ENCODE data around the gene CLPTM1.
"Not testable (repeated sequence)": the region's sequence is repeated elsewhere in the genome, so short reads cannot be mapped to it uniquely, and the experiment has no call there.

CLPTM1 gene, protein sequence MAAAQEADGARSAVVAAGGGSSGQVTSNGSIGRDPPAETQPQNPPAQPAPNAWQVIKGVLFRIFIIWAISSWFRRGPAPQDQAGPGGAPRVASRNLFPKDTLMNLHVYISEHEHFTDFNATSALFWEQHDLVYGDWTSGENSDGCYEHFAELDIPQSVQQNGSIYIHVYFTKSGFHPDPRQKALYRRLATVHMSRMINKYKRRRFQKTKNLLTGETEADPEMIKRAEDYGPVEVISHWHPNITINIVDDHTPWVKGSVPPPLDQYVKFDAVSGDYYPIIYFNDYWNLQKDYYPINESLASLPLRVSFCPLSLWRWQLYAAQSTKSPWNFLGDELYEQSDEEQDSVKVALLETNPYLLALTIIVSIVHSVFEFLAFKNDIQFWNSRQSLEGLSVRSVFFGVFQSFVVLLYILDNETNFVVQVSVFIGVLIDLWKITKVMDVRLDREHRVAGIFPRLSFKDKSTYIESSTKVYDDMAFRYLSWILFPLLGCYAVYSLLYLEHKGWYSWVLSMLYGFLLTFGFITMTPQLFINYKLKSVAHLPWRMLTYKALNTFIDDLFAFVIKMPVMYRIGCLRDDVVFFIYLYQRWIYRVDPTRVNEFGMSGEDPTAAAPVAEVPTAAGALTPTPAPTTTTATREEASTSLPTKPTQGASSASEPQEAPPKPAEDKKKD

GRCh38 chr19:44954649-44955504 lies at the start of gene CLPTM1:
Gene CLPTM1 (plus strand): TSS chr19:44955380. CDS start chr19:44955396, 16 bp downstream.
- TF ChIP-seq ZNF274 (IDR thresholded peaks at IDR 0.05; ENCODE audit: low read depth, low read length), result no peak

DNA sequence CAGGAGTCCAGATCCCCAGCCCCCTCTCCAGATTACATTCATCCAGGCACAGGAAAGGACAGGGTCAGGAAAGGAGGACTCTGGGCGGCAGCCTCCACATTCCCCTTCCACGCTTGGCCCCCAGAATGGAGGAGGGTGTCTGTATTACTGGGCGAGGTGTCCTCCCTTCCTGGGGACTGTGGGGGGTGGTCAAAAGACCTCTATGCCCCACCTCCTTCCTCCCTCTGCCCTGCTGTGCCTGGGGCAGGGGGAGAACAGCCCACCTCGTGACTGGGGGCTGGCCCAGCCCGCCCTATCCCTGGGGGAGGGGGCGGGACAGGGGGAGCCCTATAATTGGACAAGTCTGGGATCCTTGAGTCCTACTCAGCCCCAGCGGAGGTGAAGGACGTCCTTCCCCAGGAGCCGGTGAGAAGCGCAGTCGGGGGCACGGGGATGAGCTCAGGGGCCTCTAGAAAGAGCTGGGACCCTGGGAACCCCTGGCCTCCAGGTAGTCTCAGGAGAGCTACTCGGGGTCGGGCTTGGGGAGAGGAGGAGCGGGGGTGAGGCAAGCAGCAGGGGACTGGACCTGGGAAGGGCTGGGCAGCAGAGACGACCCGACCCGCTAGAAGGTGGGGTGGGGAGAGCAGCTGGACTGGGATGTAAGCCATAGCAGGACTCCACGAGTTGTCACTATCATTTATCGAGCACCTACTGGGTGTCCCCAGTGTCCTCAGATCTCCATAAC lies 49.6 kb upstream of the CLPTM1 start, which contains the start of gene APOE:
Gene APOE (plus strand): TSS at position 360 of the 724 bp plus-strand sequence. CDS start 829 bp downstream, outside the sequence.
- no peak for TF ChIP-seq ZNF274 (IDR thresholded peaks at IDR 0.05; ENCODE audit: low read depth, low read length)
- H3K4me3 ChIP-seq (ENCODE audit: low read length), result no peak within 1 kb of the TSS

More at GRCh38 chr19:44954649-44955504, at the start of gene CLPTM1:
- peak within 1 kb of the TSS; percentile 84 for H3K4me3 ChIP-seq (ENCODE audit: low read length)

GRCh38 chr19:44907613-44908012 lies 47.6 kb upstream of the CLPTM1 start:
- no peak for TF ChIP-seq ZNF274 (IDR thresholded peaks at IDR 0.05; ENCODE audit: low read depth, low read length)
- H3K4me3 ChIP-seq (ENCODE audit: low read length), result no peak overlapping the region

DNA sequence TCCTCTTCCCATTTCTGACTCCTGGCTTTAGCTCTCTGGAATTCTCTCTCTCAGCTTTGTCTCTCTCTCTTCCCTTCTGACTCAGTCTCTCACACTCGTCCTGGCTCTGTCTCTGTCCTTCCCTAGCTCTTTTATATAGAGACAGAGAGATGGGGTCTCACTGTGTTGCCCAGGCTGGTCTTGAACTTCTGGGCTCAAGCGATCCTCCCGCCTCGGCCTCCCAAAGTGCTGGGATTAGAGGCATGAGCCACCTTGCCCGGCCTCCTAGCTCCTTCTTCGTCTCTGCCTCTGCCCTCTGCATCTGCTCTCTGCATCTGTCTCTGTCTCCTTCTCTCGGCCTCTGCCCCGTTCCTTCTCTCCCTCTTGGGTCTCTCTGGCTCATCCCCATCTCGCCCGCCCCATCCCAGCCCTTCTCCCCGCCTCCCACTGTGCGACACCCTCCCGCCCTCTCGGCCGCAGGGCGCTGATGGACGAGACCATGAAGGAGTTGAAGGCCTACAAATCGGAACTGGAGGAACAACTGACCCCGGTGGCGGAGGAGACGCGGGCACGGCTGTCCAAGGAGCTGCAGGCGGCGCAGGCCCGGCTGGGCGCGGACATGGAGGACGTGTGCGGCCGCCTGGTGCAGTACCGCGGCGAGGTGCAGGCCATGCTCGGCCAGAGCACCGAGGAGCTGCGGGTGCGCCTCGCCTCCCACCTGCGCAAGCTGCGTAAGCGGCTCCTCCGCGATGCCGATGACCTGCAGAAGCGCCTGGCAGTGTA lies 46.9 kb upstream of the CLPTM1 start:
- no peak for TF ChIP-seq ZNF274 (IDR thresholded peaks at IDR 0.05; ENCODE audit: low read depth, low read length)
- H3K4me3 ChIP-seq (ENCODE audit: low read length), result no peak overlapping the region

GRCh38 chr19:44908836-44909261 lies 46.3 kb upstream of the CLPTM1 start:
- no peak overlapping the region for H3K4me3 ChIP-seq (ENCODE audit: low read length)
- TF ChIP-seq ZNF274 (IDR thresholded peaks at IDR 0.05; ENCODE audit: low read depth, low read length), result no peak

DNA sequence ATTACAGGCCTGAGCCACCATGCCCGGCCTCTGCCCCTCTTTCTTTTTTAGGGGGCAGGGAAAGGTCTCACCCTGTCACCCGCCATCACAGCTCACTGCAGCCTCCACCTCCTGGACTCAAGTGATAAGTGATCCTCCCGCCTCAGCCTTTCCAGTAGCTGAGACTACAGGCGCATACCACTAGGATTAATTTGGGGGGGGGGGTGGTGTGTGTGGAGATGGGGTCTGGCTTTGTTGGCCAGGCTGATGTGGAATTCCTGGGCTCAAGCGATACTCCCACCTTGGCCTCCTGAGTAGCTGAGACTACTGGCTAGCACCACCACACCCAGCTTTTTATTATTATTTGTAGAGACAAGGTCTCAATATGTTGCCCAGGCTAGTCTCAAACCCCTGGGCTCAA lies 45.4 kb upstream of the CLPTM1 start:
- H3K4me3 ChIP-seq (ENCODE audit: low read length), result no peak overlapping the region
- TF ChIP-seq ZNF274 (IDR thresholded peaks at IDR 0.05; ENCODE audit: low read depth, low read length), result no peak

GRCh38 chr19:44911896-44912295 lies 43.3 kb upstream of the CLPTM1 start:
- not testable (repeated sequence) for H3K4me3 ChIP-seq (ENCODE audit: low read length)

- no peak overlapping the region for H3K4me3 ChIP-seq (ENCODE audit: low read length)
- no peak for TF ChIP-seq ZNF274 (IDR thresholded peaks at IDR 0.05; ENCODE audit: low read depth, low read length)
These were observed 42.3 kb upstream of the CLPTM1 start for GRCh38 chr19:44912854-44913253.

DNA sequence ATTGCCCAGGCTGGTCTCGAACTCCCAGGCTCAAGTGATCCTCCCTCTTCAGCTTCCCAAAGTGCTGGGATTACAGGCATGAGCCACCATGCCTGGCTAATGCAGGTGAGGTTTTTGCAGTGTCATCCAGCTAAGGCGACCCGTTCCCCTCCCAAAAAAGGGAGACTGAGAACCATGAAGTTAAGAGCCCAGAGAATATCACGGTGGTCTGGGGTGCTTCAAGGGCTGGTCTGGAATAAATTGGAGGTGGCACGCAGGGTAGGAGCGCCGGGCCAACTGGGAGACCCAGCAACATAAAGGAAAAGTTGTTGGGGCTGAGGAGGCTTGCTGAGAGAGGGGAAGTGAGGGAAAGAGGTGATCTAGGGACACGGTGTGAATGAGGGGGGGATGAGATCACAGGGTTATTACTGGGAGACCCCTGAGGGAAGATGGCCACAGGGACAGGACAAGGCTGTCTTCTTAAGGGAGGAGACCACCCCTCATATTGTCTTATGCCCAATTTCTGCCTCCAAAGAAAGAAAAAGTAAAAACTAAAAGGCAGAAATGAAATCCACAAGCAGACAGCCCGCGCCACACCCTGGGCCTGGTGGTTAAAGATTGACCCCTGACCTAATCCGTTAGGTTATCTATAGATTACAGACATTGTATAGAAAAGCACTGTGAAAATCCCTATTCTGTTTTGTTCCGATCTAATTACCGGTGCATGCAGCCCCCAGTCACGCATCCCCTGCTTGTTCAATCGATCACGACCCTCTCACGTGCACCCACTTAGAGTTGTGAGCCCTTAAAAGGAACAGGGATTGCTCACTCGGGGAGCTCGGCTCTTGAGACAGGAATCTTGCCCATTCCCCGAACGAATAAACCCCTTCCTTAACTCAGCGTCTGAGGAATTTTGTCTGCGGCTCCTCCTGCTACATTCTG lies 41.4 kb upstream of the CLPTM1 start:
- not testable (repeated sequence) for H3K4me3 ChIP-seq (ENCODE audit: low read length)

GRCh38 chr19:44914433-44915206 lies 40.6 kb upstream of the CLPTM1 start, which contains the start of gene APOC1:
Gene APOC1 (plus strand): TSS chr19:44914608. CDS start chr19:44914892, 284 bp downstream.
- peak within 1 kb of the TSS; percentile 60; the same call in 1 of the 2 replicates for H3K4me3 ChIP-seq (ENCODE audit: low read length)

DNA sequence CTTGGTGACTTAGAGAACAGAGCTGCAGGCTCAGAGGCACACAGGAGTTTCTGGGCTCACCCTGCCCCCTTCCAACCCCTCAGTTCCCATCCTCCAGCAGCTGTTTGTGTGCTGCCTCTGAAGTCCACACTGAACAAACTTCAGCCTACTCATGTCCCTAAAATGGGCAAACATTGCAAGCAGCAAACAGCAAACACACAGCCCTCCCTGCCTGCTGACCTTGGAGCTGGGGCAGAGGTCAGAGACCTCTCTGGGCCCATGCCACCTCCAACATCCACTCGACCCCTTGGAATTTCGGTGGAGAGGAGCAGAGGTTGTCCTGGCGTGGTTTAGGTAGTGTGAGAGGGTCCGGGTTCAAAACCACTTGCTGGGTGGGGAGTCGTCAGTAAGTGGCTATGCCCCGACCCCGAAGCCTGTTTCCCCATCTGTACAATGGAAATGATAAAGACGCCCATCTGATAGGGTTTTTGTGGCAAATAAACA lies 30.9 kb upstream of the CLPTM1 start:
- no peak overlapping the region for H3K4me3 ChIP-seq (ENCODE audit: low read length)
- no peak for TF ChIP-seq ZNF274 (IDR thresholded peaks at IDR 0.05; ENCODE audit: low read depth, low read length)
